LNCAP (cell line): ENCODE measurements around the gene CYP27B1.
A peak's percentile ranks its signal among the peaks of the same experiment; 100 is the strongest.

Experiments used
- TF ChIP-seq, protein P1 (sequence below): fragments of 450-650 bp; IDR thresholded peaks from 2 replicates; pipeline ENCODE4 v1.5.1; 2017; ENCODE audit warnings: mild to moderate bottlenecking

Gene CYP27B1

DNA sequence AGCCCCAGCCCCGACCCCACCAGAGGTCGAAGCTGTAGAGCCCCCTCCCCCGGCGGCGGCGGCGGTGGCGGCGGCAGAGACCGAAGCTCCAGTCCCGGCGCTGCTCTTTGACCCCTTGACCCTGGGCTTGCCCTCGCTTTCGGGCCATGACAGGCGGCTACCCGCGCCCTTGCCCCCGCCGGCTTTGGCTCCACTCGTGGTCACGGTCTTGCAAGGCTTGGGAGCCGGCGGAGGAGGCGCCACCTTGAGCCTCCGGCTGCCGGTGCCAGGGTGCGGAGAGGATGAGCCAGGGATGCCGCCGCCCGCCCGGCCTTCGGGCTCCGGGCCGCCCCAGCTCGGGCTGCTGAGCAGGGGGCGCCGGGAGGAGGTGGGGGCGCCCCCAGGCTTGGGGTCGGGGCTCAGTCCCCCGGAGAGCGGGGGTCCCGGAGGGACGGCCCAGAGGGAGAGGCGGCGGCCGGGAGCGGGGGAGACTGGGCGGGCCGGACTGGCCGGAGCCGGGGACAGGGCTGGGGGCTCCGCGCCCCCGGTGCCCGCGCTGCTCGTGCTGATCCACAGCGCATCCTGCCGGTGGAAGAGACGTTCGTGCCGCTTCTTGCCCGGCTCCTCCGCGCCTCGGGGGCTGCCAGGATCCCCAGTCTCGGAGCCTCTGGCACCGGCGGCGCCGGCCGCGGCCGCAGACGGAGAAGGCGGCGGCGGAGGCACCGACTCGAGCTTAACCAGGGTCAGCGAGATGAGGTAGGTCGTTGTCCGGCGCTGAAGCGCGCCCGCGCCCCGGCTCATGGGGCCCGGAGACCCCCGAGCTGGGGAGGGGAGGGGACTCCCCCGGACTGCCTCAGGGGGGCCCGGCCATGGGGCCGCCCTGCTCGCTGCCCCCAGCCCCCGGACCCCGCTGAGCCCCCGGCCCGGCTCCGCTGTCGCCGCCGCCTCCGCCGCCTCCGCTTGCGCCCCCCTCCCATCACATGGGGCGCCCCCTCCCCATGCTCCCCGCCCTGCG, 29.1 kb downstream of the CYP27B1 start:
- TF ChIP-seq, protein P1, sequence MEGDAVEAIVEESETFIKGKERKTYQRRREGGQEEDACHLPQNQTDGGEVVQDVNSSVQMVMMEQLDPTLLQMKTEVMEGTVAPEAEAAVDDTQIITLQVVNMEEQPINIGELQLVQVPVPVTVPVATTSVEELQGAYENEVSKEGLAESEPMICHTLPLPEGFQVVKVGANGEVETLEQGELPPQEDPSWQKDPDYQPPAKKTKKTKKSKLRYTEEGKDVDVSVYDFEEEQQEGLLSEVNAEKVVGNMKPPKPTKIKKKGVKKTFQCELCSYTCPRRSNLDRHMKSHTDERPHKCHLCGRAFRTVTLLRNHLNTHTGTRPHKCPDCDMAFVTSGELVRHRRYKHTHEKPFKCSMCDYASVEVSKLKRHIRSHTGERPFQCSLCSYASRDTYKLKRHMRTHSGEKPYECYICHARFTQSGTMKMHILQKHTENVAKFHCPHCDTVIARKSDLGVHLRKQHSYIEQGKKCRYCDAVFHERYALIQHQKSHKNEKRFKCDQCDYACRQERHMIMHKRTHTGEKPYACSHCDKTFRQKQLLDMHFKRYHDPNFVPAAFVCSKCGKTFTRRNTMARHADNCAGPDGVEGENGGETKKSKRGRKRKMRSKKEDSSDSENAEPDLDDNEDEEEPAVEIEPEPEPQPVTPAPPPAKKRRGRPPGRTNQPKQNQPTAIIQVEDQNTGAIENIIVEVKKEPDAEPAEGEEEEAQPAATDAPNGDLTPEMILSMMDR, result peak; percentile 39

DNA sequence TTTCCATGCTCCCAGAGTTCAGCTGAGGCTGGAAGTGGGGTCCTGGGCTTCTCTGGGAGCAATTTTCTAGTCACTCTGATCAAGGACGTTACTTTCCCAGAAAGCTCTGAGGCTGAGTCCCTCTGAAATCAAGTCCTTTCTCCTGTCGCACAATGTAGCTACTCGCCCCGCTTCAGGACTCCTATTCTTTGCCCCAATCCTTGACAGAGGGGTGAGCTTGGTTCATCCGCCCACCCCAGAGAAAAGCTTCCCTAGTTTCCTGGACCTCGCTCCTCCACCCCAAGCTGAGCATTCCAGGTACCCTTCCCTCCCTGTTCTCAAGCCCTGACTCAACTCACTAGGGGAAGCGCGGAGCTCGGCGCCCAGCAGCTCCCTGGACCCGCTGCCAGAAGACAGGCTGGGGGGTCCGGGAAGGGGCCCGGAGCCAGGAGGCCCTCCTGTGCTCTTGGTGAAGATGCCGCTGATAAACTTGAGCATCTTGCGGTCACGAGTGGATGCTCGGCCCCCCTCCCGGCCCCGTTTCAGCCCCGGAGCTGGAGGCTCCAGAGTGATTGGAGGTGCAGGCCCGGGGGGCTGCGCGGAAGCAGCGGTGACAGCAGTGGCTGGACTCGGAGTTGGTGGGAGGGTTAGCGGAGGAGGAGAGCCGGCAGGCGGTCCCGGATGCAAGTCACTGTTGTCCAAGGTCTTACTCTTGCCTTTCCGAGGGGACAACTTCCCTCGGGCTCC, 30.0 kb downstream of the CYP27B1 start:
- TF ChIP-seq, protein P1, result no peak

DNA sequence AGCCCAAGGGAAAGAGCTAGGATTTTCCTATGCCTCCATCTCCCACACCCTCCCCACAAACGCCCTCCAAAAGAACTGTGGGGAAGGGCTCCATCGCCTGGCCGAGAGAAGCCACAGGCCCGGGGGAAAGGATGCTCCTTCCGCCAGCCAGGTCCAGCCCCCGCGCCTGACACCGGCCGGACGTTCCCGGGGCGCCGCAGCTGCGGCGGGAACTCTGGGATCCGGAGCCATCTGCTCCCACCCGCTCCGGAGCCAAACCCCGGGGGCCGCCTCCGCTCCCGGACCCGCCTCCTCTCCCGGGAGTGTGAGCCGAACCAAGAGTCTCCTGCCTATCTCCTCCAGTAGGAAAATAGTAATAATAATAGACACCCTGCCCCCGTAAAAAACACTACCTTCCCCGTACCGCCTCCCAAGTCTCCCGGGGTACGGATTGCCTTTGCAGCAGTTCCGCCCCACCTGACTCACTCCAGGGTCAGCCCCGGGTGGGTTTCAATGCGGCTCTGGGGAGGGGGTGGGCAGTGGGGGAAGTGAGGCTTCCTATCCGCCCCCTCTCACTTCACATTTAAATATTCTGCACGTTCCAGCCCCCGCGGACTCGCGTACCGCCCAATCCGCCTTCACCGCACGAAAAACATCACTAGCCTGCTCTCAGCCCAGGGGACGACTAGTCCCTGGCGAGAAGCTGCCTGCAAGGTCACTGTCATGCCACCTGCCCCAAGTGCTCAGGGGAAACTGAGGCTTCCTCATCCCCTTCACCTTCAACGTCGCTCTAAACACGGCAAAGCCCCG, 30.7 kb downstream of the CYP27B1 start:
- TF ChIP-seq, protein P1, result peak; percentile 27

DNA sequence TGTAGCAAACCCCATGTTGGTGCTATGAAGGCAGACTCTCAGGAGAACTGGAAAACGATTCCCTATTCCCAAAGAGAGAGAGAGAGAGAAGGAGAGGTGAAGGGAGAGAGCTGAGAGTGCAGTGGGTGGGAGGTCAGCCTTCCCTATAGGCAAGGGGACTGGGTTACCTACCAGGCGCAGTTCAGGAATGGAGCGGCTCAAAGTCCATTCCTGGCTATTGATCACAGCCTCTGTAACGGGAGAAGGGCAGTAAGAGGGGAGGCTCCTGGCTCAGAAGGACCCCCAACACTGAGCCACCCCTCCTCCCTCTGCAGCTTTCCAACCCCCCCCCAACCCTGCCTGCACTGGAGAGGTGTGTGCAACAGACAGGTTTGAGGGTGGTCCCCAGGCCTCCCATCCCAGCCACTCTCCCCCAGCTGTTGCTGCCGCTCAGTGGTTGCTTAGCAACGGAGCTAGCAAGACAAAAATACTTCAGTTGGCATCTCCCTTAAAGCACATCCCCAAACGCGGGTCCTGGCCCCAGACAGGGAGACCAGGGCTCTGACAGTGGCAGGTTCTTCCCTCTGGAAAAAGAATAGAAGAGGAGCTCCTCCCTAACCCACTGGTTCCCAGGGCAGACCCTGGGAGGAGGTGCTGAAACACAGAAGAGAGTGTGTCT, 31.6 kb downstream of the CYP27B1 start:
- TF ChIP-seq, protein P1, result no peak

DNA sequence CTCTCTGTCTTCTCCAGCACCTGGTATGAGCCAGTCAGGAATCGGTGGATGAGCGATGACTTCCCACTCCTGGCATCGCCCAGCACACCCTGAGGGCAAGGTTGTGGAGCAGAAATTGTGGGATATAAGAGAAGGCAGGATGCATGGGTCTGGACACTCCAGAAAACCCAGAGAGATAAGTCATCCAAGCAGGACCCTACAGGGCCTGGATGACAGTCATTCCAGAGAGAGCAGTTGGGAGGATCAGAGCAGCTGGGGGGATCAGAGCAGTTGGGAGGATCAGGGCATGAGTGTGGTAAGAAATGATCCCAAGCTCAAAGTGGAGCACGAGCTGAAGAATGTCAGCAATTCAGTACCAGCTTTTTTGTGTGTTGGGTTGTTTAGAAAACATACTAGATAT, 32.3 kb downstream of the CYP27B1 start:
- TF ChIP-seq, protein P1, result no peak

DNA sequence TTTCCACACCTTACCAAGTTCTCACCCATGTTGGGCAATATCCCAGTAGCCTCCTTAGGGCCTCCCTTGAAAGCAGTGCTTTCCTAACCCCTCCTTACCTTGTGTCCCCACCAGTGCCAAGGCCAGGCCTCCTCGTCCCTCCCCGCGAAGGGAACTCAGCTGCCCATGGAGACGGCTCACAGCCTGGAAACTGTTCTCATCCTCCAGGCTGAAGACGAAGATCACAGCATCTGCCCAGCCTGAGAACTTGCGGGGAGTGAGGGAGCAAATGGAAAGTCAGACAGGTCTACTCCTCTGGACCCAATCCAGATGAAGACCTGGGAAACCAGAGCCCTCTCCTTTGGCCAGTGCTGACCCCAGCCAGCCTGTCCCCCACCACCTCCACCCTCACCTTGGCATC, 33.0 kb downstream of the CYP27B1 start:
- TF ChIP-seq, protein P1, result no peak
